Measurements from ENCODE around the gene PRR4.

PRR4 gene

GRCh38 chr12:10849425-10849878 lies at the start of gene PRR4:
Gene PRR4, minus strand, starts transcription at chr12:10849475. Its CDS starts 38 bp downstream, at chr12:10849437.
- no peak for DNase-seq

GRCh38 chr12:10896854-10897253 lies 47.6 kb upstream of the PRR4 start:
- DNase-seq = no peak

GRCh38 chr12:10891937-10892336 lies 42.7 kb upstream of the PRR4 start:
- no peak for DNase-seq

GRCh38 chr12:10889226-10889625 lies 40.0 kb upstream of the PRR4 start:
- DNase-seq = no peak

DNA sequence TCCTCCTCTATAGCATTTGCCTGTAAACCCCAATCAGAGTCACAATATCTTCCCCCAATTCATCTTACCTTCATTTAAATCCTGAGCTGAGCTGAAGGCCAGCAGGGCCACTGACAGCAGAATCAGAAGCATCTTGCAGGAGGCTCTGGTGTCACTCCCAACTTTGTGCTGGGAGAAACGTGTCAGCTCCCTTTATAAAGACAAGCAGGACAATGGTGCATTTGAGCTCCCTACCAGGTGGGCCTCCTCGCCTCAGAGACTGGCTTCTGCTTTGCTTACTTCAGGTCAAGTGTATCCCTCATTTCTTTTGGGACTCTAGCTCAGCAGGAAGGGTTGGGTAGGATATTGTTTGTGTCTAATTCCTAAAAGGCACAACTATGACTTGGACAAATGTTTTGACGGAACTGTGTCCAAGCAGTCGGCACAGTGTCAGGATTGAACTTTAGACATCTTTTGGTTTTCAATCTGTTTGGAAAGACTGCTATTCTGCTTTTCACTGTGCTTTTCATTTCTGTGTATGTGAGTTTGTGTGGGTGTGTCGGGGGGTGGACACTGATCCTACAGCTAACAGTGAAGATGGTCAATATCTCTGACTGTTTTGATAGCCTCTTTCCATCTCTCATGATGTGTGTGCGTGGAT lies 34.9 kb upstream of the PRR4 start, which contains the start of gene PRH1:
Gene PRH1, minus strand, starts transcription at position 170 of the 640 bp plus-strand sequence. Its CDS starts 38 bp downstream, at position 132.
- no peak for DNase-seq

DNA sequence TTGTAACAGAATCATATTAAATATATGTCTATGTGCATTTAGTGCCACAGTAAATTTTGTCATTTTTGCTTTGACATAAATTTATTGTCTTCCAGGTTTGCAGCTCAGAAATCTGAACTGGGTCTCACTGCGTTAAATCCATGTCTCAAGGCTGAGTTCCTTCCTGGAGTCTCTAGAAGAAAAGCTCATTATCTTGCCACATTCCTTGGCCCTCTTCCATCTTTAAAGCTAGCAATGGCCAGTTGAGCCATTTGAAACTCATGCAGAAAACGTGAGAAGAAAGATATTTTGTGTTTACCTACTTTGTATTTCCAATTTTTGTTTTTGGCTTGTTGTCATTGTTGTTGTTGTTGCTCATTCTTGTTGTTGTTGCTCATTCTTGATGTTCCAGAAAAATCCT lies 24.1 kb upstream of the PRR4 start:
- DNase-seq = no peak

GRCh38 chr12:10867381-10867780 lies 18.1 kb upstream of the PRR4 start:
- DNase-seq = no peak

GRCh38 chr12:10863512-10864218 lies 14.4 kb upstream of the PRR4 start:
- DNase-seq = no peak

DNA sequence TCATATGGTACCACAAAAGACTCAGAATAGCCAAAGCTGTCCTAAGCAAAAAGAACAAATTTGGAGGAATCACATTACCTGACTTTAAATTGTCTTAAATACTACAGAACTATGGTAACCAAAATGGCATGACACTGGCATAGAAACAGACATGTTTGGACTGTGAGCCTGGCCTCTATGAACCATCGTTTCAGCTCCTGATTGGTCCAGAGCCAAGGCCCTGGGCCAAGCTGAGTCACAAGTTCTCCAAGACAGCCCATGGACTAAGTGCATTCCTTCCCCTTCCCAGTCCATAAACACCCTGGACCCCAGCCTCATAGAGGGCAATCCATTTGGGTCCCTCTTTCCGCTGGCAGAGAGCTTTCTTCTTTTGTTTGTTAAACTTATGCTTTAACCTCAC lies 12.1 kb upstream of the PRR4 start:
- no peak for DNase-seq

DNA sequence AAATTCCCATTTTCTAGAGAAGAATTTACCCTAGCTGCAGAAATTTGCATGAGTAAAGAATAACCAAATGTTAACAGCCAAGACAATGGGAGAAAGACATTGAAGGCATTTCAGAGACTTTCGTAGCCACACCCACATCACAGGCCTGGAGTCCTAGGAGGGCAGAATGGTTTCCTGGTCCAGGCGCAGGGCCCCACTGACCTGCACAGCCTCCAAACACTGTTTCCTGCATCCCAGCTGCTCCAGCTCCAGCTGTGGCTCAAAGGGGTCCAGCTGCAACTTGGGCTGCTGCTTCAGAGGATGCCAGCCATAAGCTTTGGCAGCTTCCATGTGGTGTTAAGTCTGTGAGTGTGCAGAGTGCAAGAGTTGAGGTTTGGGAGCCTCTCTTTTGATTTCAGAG lies 6.5 kb upstream of the PRR4 start:
- DNase-seq = no peak

DNA sequence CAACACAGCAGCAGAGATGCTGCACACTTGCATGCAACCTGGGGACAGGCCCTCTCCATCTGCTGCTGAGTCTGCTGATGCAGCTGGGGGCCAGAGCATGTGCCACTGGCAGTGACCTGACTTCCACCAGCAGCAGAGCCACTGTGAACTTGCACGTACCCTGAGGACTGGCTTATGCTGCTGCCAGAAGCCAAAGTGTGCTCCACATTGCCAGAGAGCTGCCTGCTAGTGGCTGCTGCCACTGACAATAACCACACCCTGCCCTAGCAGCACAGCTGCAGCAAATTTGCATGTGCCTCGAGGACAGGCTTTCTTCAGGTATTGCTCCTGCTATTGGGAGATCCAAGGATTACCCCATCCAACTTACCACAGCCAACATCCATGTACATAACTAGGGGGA lies 4.5 kb upstream of the PRR4 start:
- DNase-seq = no peak

- no peak for DNase-seq
Observed at GRCh38 chr12:10851243-10851858, 2.1 kb upstream of the PRR4 start.

- no peak for DNase-seq
Observed at GRCh38 chr12:10847744-10848143, 1.5 kb downstream of the PRR4 start.

GRCh38 chr12:10842862-10843261 lies 6.4 kb downstream of the PRR4 start:
- DNase-seq = no peak

DNA sequence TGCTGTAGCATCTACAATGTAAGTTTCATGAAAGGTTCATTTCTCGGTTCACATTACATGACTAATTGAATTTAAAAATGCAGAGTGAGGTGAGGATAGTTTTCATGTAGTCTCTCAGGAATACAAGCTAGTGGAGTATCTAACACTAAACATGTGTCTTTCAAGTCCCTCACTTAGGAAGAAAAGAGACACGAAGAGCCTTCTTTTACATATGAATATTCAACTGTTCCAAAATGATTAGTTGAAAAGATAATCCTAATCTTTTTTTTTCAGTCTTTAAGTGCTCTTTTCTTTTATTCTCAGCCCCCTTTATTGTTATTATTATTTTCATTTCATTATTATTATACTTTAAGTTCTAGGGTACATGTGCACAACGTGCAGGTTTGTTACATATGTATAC lies 10.8 kb downstream of the PRR4 start:
- DNase-seq = no peak

DNA sequence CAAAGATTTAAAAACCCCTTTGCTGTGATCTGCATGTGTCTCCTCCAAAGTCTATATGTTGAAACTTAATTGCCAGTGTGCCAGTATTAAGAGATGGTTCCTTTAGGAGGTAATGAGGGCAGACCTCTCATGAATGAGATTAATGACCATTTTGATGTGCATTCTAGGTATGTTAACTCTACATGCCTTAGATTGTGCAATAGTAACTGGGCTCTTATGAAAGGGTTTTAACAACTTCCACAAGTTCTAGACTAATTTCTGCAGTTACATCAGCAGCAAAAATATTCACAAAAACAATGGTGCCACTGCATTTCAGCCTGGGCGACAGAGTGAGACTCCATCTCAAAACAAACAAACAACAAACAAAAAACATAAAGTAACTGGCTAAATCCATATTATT lies 19.3 kb downstream of the PRR4 start:
- no peak for DNase-seq

DNA sequence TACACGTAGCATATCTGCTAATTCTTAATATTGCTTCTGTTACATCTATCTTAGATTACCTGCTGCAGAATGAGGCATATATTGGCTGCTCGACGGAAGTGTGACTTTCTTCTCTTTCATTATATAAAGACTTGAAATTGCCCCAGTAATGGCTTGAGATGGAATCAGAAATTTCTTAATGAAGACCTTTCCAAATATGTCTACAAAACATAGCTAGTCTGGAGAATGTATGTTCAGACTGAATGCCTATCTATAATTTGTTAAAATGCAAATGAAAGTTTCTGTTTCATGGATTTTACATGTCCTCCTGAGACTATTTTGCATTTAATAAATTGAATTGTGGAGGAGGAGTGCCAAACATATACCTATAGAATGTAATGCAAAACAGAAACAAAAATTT lies 23.0 kb downstream of the PRR4 start, which contains the start of gene TAS2R10:
Gene TAS2R10, minus strand, starts transcription at position 101 of the 400 bp plus-strand sequence. Its CDS starts 89 bp downstream, at position 12.
- no peak for DNase-seq

GRCh38 chr12:10824957-10825356 lies 24.3 kb downstream of the PRR4 start:
- no peak for DNase-seq

- DNase-seq = no peak
Observed at GRCh38 chr12:10811883-10812536, 37.3 kb downstream of the PRR4 start.

- DNase-seq = no peak
Observed at GRCh38 chr12:10810068-10810467, 39.2 kb downstream of the PRR4 start, which contains the start of gene TAS2R9. Gene TAS2R9, minus strand, starts transcription at chr12:10810168. Its CDS starts 93 bp downstream, at chr12:10810075.

GRCh38 chr12:10807186-10807585 lies 42.1 kb downstream of the PRR4 start, which contains the start of gene TAS2R8:
Gene TAS2R8, minus strand, starts transcription at chr12:10807286. Its CDS starts 306 bp downstream, at chr12:10806980.
- no peak for DNase-seq

DNA sequence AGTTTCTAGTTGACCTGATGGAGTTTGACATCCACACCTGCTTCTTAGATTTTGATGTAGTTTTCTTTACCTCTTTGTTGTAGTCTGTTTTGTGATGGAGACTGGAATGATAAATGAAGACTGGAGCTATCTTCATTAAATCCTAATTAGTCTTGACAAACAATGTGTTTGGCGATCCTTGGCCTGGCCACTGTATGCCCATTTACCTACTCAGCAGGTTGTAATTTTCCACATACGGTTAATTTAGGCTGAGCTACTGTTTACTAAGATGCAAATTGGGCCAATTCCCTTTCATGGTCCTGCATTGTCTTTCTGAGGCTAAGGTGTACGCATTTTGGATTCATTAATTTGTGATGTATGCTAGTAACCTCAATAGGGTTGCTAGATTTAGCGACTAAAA lies 46.7 kb downstream of the PRR4 start, which contains the start of gene TAS2R7:
Gene TAS2R7, minus strand, starts transcription at position 41 of the 400 bp plus-strand sequence. CDS start 57 bp downstream, outside the sequence.
- DNase-seq = no peak

GRCh38 chr12:10801741-10802140 lies 47.5 kb downstream of the PRR4 start:
- no peak for DNase-seq
